ES-I3 (cell line): Measurements from ENCODE around the gene ICAM2.
"Not testable (repeated sequence)": the region's sequence is repeated elsewhere in the genome, so short reads cannot be mapped to it uniquely, and the experiment has no call there.

ENCODE experiments used
- H3K36me3 ChIP-seq: 2 replicates; pipeline ENCODE4 v1.6.1; 2013; ENCODE audit warnings: mild to moderate bottlenecking, low read length, control low read depth, moderate library complexity; ENCODE audit not compliant: insufficient read depth
- H3K4me1 ChIP-seq: 2 replicates; pipeline ENCODE4 v1.6.1; 2013; ENCODE audit warnings: mild to moderate bottlenecking, control low read depth, low read length; ENCODE audit not compliant: insufficient read depth
- H3K9ac ChIP-seq: 2 replicates; pipeline ENCODE4 v1.6.1; 2013; ENCODE audit warnings: low read depth, mild to moderate bottlenecking, low read length, moderate library complexity
- H3K9me3 ChIP-seq: 2 replicates; pipeline ENCODE4 v1.6.1; 2013; ENCODE audit warnings: mild to moderate bottlenecking, low read length, moderate library complexity; ENCODE audit not compliant: control insufficient read depth, insufficient read depth

Gene ICAM2

DNA sequence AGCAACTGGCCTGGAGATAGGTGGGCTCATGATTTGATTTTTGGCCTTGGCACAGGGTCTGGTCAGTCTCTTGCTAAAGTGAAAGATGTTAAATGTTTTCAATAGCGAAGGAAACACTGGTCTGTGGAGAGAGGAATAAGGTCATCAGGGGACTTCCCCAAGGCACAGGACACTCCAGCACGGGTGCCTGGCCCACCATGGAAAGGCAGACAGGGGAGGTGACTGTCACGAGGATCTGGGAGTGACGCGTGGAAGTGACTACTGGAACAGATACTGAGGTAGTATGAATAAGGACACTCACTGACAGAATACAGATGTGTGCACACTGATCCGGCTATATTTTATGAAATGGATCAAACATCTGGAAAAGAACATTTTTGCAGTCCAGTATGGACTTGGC lies 16.7 kb upstream of the ICAM2 start:
- no peaks in the 10 kb centered on the region for H3K36me3 ChIP-seq
- H3K4me1 ChIP-seq, result 0 out of 2 replicates have a peak, but pooled peaks cover 5% of the 10 kb centered on the region
- no peaks in the 10 kb centered on the region for H3K9me3 ChIP-seq
- no peak overlapping the region for H3K9ac ChIP-seq

DNA sequence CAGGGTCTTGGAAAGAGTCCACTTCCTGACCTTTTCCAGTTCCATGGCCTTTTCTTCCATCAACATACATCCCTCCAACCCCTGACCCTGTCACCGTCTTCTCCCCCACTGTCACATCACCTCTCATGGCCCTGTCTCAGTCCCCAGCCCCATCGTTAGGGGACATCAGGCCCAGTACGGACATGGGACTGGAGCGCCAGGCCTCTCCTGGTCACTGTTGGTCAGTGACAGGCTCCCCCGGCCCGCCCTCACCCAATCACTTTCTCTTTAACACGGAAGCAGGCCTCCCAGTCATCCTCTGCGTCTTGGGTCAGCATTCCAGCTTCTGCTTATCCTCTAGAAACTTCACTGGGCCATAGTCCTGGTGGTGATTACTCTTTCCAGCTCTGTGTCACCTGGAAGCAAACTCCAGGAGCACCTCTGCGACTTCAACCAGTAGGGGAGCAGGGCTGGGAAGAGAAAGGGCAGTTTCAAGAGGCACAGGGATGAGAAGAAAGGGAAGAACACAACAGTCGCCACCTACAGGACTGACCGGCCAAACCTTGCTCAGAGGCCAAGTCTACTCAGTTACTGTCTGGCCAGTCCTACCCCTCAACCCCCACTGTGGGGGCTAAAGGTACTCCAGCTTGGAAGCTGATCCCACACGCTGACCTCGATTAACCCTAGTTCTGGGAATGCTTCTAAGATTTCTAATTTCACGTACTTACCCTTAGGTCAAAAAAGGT lies 15.9 kb upstream of the ICAM2 start:
- Histone ChIP-seq H3K9ac (no peak overlapping the region), H3K4me1 (0 out of 2 replicates have a peak, but pooled peaks cover 5% of the 10 kb centered on the region), H3K9me3 (no peaks in the 10 kb centered on the region), H3K36me3 (no peaks in the 10 kb centered on the region)

DNA sequence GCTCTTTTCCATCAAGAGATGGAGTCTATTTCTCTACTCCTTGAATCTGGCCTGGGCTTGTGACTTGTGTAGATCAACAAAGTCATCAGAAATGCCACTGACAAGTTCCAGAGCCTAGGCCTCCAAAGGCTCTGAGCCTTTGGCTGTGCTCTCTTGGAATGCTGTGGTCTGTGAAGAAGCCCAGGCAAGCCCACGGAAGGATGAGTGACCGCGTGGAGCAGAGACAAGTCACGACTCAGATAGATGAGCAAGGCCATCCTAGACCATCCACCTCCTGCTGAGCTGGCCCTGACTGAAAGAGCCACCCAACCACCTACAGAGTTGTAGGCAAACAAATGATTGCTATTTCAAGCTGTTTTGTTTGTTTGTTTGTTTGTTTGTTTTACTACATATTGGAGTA lies 11.6 kb upstream of the ICAM2 start:
- Histone ChIP-seq H3K9ac (no peak overlapping the region), H3K36me3 (no peaks in the 10 kb centered on the region), H3K9me3 (no peaks in the 10 kb centered on the region), H3K4me1 (0 out of 2 replicates have a peak, but pooled peaks cover 5% of the 10 kb centered on the region)

DNA sequence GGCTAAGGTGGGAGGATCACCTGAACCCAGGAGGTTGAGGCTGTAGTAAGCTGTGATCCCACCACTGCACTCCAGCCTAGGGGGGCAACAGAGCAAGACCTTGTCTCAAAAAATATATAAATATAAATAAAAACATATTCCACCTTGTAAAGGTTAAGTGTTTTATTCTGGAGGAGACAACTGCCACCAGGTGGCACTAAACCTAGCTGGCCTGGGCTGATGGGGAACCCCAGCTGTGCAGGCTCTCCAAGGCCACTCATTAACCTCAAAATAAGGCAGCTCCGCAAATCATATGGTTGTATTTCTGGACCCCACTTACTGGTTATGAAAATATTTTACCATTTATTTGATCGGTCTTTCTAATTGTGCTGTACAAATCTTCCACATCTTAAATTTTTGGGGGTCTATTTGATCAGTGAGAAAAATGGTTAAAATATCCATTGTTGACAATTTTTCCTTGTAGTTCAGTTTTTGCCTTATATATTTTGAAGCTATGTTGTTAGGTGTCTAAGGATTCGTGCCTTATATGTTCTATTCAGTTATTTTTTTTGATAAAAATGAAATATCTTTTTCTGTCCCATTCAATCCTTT lies 8.5 kb upstream of the ICAM2 start:
- no peaks in the 10 kb centered on the region for H3K36me3 ChIP-seq
- no peaks in the 10 kb centered on the region for H3K9me3 ChIP-seq

DNA sequence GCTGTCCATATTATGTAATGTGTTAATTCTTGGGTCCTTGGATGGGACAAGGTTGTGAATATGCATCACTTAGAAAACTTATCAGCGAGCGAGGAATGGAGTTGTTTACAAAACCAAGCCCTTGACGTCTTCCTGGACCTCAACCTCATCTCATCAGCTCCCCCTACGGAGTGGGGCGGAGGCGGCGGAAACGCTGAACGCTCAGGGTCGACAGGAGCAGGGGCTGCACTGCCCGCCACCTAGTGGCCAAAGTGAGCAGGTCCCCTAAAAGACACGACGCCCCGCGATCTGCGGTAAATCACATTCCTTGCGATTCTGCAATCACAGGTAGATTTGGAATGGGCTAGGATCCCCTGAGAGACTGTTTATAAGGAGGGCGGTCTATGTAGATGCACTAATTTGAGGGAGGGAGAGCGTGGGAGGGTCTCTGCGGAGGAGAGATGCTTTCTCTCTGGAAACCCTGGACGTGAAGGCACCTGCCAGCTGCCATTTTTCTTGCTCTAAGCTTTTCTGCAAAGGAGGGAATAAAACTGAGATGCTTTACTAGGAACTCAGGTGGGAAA lies 5.4 kb upstream of the ICAM2 start:
- Histone ChIP-seq H3K36me3 (no peaks in the 10 kb centered on the region), H3K9ac (no peak overlapping the region; the same call in 1 of the 2 replicates), H3K4me1 (no peaks in the 10 kb centered on the region), H3K9me3 (no peaks in the 10 kb centered on the region)

More for the DNA sequence above, 8.5 kb upstream of the ICAM2 start:
- Histone ChIP-seq H3K9ac (no peak overlapping the region), H3K4me1 (no peaks in the 10 kb centered on the region)

DNA sequence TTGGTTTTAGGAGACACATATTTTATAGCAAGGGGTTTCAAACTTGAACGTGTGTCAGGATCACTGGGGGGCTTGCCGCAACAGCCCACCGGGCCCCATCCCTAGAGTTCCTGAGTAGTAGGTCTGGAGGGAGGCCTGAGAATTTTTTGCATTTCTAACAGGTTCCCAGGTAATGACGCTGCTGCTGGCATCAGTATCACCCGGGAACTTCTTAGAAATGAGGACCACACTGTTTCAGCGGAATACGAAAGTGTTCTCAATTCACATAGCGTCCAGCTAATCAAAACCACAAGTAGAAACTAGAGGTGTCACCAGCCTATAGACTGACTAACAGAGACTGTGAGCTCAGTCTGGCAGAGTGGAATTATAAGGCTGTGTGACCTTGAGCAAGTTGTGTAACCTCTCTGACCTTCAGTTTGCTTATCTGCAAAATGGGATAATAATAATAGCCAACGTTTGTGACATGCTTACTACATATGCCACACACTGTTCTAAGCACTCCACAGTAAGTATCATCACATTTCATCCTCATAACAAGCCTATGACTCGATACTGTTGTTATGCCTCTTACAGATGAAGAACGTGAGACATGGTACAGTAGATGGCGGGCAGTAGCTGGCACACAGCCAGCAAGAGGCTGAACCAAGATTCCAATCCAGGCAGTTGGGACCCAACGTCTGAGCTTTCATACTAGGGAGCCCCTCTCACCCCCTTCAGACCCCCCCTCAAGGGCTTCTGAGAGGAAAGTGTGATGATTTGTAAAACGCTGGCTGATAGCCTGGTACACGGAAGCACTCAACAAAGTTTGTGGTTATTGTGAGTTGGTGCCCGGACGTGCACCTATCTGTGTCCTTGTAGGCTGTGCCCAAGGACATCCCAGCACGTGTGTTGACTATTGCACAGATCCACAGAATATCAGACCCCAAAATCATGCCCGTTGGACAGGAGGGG lies 4.6 kb upstream of the ICAM2 start:
- Histone ChIP-seq H3K9me3 (no peaks in the 10 kb centered on the region), H3K36me3 (no peaks in the 10 kb centered on the region), H3K4me1 (no peaks in the 10 kb centered on the region), H3K9ac (no peak overlapping the region)

DNA sequence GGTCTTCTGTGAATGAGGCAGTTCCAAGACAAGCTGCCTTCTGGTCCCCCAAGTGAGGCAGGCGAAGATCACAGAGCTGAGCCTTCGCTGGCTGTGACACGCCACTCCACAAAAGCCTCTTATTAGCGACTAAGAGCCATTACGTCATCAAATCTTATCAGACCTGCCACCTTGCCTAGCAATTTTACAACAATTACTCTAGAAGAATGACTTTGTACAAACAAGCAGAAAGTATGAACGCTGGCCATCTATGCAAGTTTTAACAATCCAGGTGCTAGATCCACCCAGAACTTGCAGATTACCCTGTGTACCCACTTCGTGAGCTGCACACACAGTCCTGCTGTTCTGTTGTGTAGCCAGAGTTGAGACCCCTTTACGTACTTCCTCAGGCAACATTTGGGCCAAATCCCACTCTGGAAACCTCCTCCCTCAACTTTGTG lies 3.8 kb upstream of the ICAM2 start:
- Histone ChIP-seq H3K9ac (no peak overlapping the region), H3K4me1 (no peaks in the 10 kb centered on the region), H3K36me3 (no peaks in the 10 kb centered on the region), H3K9me3 (no peaks in the 10 kb centered on the region)

DNA sequence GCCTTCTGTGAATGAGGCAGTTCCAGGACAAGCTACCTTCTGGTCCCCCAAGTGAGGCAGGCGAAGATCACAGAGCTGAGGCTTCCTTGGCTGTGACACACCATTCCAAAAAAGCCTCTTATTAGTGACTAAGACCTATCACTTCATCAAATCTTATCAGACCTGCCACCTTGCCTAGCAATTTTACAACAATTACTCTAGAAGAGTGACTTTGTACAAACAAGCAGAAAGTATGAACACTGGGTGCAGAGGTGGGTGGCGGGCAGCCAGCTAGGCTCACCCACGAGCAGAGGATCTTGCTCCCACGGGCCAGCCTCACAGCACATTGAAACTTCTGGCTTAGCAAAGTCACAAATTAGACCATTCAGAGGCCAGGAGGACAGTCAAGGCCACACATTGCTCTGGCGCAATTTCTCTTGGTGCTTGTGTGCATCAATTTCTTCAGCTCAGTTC lies 2.2 kb upstream of the ICAM2 start:
- no peaks in the 10 kb centered on the region for H3K4me1 ChIP-seq
- no peak overlapping the region for H3K9ac ChIP-seq
- no peaks in the 10 kb centered on the region for H3K9me3 ChIP-seq
- H3K36me3 ChIP-seq, result no peaks in the 10 kb centered on the region

DNA sequence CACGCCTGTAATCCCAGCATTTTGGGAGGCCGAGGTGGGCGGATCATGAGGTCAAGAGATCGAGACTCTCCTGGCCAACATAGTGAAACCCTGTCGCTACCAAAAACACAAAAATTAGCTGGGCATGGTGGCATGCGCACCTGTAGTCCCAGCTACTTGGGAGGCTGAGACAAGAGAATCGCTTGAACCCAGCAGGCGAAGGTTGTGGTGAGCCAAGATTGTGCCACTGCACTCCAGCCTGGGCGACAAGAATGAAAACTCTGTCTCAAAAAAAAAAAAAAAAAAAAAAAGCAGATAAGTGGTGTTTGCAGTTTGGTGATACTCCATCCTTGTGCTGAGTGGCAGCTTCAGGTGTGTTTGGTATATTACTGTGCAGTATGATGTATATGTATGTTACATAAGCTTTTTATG lies 877 bp downstream of the ICAM2 start:
- H3K36me3 ChIP-seq, H3K4me1 ChIP-seq, H3K9ac ChIP-seq, H3K9me3 ChIP-seq: not testable (repeated sequence)

DNA sequence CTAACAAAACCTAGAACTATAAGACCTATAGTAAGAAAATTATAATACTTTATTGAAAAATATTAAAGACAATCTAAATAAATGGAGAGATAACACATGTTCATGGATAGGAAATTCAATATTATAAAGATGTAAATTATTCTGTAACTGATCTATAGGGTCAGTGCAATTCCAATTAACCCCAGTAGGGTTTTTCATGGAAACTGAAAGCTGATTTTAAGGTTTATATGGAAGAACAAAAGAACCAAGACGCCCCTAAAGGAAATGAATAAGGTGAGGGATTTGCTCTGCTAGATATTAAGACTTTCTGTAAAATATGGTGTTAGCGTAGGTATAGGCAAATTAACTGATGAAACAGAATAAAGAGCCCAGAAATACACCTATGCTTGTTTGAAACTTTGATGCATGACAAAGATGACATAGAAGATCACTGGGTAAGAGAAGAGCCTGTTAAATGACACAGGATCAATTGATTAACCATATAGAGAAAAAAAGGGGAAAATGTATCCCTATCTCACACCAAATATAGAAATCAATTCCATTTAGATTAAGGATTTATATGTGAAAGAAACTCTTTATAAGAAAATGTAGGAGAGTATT lies 3.0 kb downstream of the ICAM2 start:
- no peaks in the 10 kb centered on the region for H3K9me3 ChIP-seq
- H3K4me1 ChIP-seq, result peaks cover 4% of the 10 kb centered on the region; the same call in 1 of the 2 replicates
- no peaks in the 10 kb centered on the region for H3K36me3 ChIP-seq
- H3K9ac ChIP-seq, result no peak overlapping the region

DNA sequence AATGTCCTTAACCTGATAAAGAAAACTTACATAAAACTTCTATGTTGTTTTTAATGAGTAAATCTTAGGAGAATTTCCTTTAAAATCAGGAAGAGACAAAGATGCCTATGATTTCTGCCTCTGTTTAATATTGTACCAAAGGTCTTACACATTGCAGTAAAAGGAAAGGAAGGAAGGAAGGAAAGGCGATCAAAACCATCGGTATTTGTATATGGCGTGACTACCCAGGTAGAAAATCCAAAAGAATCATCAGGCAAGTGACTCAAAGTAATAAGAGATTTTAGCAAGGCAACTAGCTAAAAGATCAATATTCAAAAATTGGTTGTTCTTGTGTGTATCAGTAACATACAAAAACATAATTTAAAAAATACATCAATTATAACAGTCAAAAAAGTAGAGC lies 3.5 kb downstream of the ICAM2 start:
- H3K9ac ChIP-seq, result no peak overlapping the region
- H3K9me3 ChIP-seq, result no peaks in the 10 kb centered on the region
- peaks cover 4% of the 10 kb centered on the region; the same call in 1 of the 2 replicates for H3K4me1 ChIP-seq

DNA sequence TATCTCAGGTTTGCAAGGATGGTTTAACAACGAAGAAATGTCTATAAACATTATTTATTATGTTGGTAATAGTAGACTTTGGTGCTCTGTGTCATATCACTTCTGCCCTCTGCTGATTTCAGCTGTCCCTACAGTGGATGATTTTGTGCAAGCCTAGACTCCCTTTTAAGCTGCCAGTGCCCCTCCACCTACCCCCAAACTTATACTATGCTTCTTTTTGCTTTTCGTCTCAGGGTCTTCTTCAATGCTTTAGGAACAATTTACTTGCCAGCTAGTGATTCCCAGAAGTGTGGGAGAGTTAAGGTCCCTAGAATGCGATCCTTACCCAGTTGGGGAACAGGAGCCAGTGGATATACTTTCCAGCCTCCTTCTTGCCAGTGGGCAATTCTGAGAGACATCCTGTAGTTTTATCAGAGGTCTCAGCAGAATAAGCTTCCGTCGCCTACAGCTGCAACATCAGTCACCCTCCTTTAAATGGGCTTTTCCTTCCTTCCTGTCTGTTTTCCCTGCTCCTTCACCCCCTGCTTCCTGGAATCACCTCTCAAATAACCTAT lies 4.1 kb downstream of the ICAM2 start:
- Histone ChIP-seq H3K36me3 (no peaks in the 10 kb centered on the region), H3K9ac (no peak overlapping the region), H3K9me3 (no peaks in the 10 kb centered on the region), H3K4me1 (peaks cover 4% of the 10 kb centered on the region; the same call in 1 of the 2 replicates)

More for the DNA sequence above, 3.5 kb downstream of the ICAM2 start:
- H3K36me3 ChIP-seq, result no peaks in the 10 kb centered on the region

DNA sequence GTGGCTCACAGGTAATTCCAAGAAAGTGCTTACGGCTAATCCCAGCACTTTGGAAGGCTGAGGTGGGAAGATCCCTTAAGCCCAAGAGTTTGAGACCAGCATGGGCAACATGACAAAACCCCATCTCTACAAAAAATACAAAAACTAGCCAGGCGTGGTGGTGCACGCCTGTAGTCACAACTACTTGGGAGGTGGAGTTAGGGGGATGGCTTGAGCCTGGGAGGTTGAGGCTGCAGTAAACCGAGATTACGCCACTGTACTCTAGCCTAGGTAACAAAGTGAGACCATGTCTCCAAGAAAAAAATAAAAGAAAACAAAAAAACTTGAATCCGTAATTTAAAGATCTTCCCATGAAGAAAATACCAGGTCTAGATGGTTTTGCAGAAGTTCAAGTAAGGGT lies 5.0 kb downstream of the ICAM2 start:
- no peaks in the 10 kb centered on the region for H3K9me3 ChIP-seq
- H3K4me1 ChIP-seq, result peaks cover 4% of the 10 kb centered on the region; the same call in 1 of the 2 replicates
- no peak overlapping the region for H3K9ac ChIP-seq
- H3K36me3 ChIP-seq, result no peaks in the 10 kb centered on the region
